ENCODE measurements around the gene SLC12A5. TPM values are rescaled to one million over a fixed set of nuclear protein-coding genes. Genes with fewer than 3 reads are reported as not detected.

Gene SLC12A5
- total RNA-seq, 2 experiments from 2014 or later, result 0.42 to 0.87 TPM

DNA sequence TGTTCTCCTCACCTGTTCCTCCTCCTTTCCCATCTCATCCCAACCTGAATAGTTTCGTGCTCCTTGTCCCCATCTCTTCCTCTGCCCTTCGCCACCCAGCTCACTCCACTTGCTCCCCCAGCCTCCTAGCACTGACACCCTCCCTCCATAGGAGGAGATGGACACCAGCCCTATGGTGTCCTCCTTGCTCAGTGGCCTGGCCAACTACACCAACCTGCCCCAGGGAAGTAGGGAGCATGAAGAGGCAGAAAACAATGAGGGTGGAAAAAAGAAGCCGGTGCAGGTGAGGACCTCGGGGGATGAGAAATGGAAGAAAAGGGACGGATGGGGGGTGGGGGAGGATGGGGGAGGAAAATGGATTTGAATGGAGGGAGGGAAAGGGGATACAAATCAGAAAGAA lies 6.2 kb downstream of the SLC12A5 start:
- H3K36me3 Mint-ChIP-seq (ENCODE audit: low read depth), result no peaks in the 10 kb centered on the region
- POLR2A ChIA-PET, result no interaction called here
- CTCF ChIA-PET, result no interaction called here
- no peaks in the 10 kb centered on the region for H3K9me3 Mint-ChIP-seq
- no peak for DNase-seq
- no peak overlapping the region for H3K27ac Mint-ChIP-seq
- no peak overlapping the region for H3K4me3 Mint-ChIP-seq
- H3K27me3 Mint-ChIP-seq, result peaks cover 36% of the 10 kb centered on the region
- no peaks in the 10 kb centered on the region for H3K4me1 Mint-ChIP-seq

- no peak for DNase-seq
- Mint-ChIP-seq H3K4me3 (no peak overlapping the region), H3K27me3 (peaks cover 34% of the 10 kb centered on the region), H3K4me1 (no peaks in the 10 kb centered on the region), H3K27ac (no peak overlapping the region), H3K9me3 (no peaks in the 10 kb centered on the region), H3K36me3 (ENCODE audit: low read depth) (no peaks in the 10 kb centered on the region)
- ChIA-PET CTCF (interaction anchor here (1.0 to 1.2 kb wide), 2 partner anchors 13 to 19 kb away, joined by 3 read pairs; no protein-coding TSS in a partner anchor), POLR2A (no interaction called here)
Observed at GRCh38 chr20:46035713-46036112, 6.7 kb downstream of the SLC12A5 start.

DNA sequence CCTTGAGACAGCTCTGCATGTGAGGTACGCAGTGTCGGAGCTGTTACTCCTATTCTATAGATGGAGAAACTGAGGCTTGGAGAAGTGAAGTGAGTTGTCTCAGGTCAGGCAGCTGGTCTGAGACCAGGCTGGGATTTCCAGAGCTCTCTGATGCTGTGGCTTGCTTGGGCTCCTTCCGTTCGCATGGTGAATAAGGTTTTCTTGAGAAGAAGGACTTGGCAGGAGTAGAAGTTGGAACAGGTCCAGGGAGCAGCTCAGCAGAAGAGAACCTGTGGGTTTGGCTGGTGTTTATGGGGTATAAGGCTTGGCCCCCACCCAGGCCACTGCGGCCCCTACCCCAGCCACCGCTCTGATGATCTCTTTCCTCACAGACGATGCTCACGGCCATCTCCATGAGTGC lies 7.4 kb downstream of the SLC12A5 start:
- DNase-seq, result no peak
- H3K9me3 Mint-ChIP-seq, result no peaks in the 10 kb centered on the region
- H3K4me1 Mint-ChIP-seq, result no peaks in the 10 kb centered on the region
- ChIA-PET POLR2A (no interaction called here), CTCF (interaction anchor here (1.0 to 1.2 kb wide), 2 partner anchors 14 to 19 kb away, joined by 3 read pairs; no protein-coding TSS in a partner anchor)
- no peak overlapping the region for H3K4me3 Mint-ChIP-seq
- no peak overlapping the region for H3K27ac Mint-ChIP-seq
- H3K27me3 Mint-ChIP-seq, result peaks cover 27% of the 10 kb centered on the region
- no peaks in the 10 kb centered on the region for H3K36me3 Mint-ChIP-seq (ENCODE audit: low read depth)

- POLR2A ChIA-PET, result no interaction called here
- no peak overlapping the region for H3K4me3 Mint-ChIP-seq
- no peaks in the 10 kb centered on the region for H3K4me1 Mint-ChIP-seq
- peaks cover 23% of the 10 kb centered on the region for H3K27me3 Mint-ChIP-seq
- H3K36me3 Mint-ChIP-seq (ENCODE audit: low read depth), result no peaks in the 10 kb centered on the region
- no peak overlapping the region for H3K27ac Mint-ChIP-seq
- DNase-seq, result no peak
- CTCF ChIA-PET, result interaction anchor here (1.0 kb wide), 1 partner anchor 20 kb away, joined by 3 read pairs; no protein-coding TSS in a partner anchor
- H3K9me3 Mint-ChIP-seq, result no peaks in the 10 kb centered on the region
Observed at GRCh38 chr20:46037036-46037435, 8.0 kb downstream of the SLC12A5 start.

- CTCF ChIA-PET, result interaction anchor here (0.6 kb wide), 1 partner anchor 1683 kb away, joined by 5 read pairs; no protein-coding TSS in a partner anchor
- Mint-ChIP-seq H3K9me3 (no peaks in the 10 kb centered on the region), H3K36me3 (ENCODE audit: low read depth) (no peaks in the 10 kb centered on the region), H3K4me1 (no peaks in the 10 kb centered on the region), H3K27me3 (peaks cover 4% of the 10 kb centered on the region), H3K4me3 (no peak overlapping the region), H3K27ac (no peak overlapping the region)
- POLR2A ChIA-PET, result no interaction called here
- peak; percentile 66 for DNase-seq
Observed at GRCh38 chr20:46040902-46041535, 12.0 kb downstream of the SLC12A5 start.

- Mint-ChIP-seq H3K9me3 (no peaks in the 10 kb centered on the region), H3K27ac (no peak overlapping the region), H3K36me3 (ENCODE audit: low read depth) (no peaks in the 10 kb centered on the region), H3K4me1 (no peaks in the 10 kb centered on the region), H3K27me3 (peaks cover 2% of the 10 kb centered on the region), H3K4me3 (no peak overlapping the region)
- CTCF ChIA-PET, result interaction anchor here (1.0 to 1.5 kb wide), 4 partner anchors 14 to 31 kb away, joined by 3 to 4 read pairs (median 3); no protein-coding TSS in a partner anchor
- POLR2A ChIA-PET, result no interaction called here
- no peak for DNase-seq
Observed at GRCh38 chr20:46043556-46043955, 14.5 kb downstream of the SLC12A5 start.

DNA sequence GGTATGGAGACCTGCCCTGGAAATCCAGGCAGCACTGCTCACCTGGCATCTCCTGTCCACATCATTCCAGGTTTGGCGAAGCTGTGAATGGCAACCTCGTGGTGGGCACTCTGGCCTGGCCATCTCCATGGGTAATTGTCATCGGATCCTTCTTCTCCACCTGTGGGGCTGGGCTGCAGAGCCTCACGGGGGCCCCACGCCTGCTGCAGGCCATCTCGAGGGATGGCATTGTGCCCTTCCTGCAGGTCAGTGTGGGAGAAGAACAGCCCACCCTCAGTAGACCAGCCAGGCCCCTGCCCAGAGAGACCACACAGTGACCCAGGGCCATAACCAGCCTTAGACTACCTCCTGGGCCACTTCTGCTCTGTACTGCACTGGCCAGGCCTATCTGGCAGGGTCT lies 15.9 kb downstream of the SLC12A5 start:
- POLR2A ChIA-PET, result no interaction called here
- Mint-ChIP-seq H3K4me3 (no peak overlapping the region), H3K9me3 (no peaks in the 10 kb centered on the region), H3K27ac (no peak overlapping the region), H3K36me3 (ENCODE audit: low read depth) (no peaks in the 10 kb centered on the region), H3K4me1 (no peaks in the 10 kb centered on the region), H3K27me3 (peaks cover 2% of the 10 kb centered on the region)
- CTCF ChIA-PET, result no interaction called here
- no peak for DNase-seq

- CTCF ChIA-PET, result no interaction called here
- POLR2A ChIA-PET, result no interaction called here
- H3K4me1 Mint-ChIP-seq, result no peaks in the 10 kb centered on the region
- H3K27ac Mint-ChIP-seq, result no peak overlapping the region
- H3K27me3 Mint-ChIP-seq, result peaks cover 2% of the 10 kb centered on the region
- H3K4me3 Mint-ChIP-seq, result no peak overlapping the region
- no peaks in the 10 kb centered on the region for H3K9me3 Mint-ChIP-seq
- H3K36me3 Mint-ChIP-seq (ENCODE audit: low read depth), result no peaks in the 10 kb centered on the region
- no peak for DNase-seq
Observed at GRCh38 chr20:46046588-46047310, 17.7 kb downstream of the SLC12A5 start.

GRCh38 chr20:46047821-46048220 lies 18.8 kb downstream of the SLC12A5 start:
- DNase-seq, result no peak
- ChIA-PET POLR2A (no interaction called here), CTCF (no interaction called here)
- no peak overlapping the region for H3K4me3 Mint-ChIP-seq
- H3K4me1 Mint-ChIP-seq, result no peaks in the 10 kb centered on the region
- no peak overlapping the region for H3K27ac Mint-ChIP-seq
- no peaks in the 10 kb centered on the region for H3K9me3 Mint-ChIP-seq
- H3K36me3 Mint-ChIP-seq (ENCODE audit: low read depth), result no peaks in the 10 kb centered on the region
- H3K27me3 Mint-ChIP-seq, result no peaks in the 10 kb centered on the region

DNA sequence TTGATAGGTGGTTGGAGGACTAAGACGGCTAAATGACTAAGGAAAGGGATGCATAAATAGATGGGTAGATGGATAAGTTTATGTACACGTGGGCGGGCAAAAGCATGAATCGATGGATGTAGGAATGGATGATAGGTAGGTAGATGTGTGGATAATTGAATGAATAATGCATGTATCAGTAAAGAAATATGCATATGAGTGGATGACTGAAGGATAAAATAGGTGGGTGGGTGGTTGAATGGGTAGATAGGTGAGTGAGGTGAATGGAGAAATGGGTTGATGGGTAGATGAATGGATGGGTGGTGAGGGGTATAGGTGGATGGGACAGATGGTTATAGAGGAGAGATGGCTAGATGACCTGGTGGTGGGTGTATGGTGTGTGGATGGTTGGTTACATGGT lies 20.2 kb downstream of the SLC12A5 start:
- CTCF ChIA-PET, result no interaction called here
- H3K27ac Mint-ChIP-seq, result no peak overlapping the region
- H3K27me3 Mint-ChIP-seq, result no peaks in the 10 kb centered on the region
- H3K4me1 Mint-ChIP-seq, result no peaks in the 10 kb centered on the region
- H3K4me3 Mint-ChIP-seq, result no peak overlapping the region
- no peaks in the 10 kb centered on the region for H3K9me3 Mint-ChIP-seq
- POLR2A ChIA-PET, result no interaction called here
- no peak for DNase-seq
- H3K36me3 Mint-ChIP-seq (ENCODE audit: low read depth), result no peaks in the 10 kb centered on the region

DNA sequence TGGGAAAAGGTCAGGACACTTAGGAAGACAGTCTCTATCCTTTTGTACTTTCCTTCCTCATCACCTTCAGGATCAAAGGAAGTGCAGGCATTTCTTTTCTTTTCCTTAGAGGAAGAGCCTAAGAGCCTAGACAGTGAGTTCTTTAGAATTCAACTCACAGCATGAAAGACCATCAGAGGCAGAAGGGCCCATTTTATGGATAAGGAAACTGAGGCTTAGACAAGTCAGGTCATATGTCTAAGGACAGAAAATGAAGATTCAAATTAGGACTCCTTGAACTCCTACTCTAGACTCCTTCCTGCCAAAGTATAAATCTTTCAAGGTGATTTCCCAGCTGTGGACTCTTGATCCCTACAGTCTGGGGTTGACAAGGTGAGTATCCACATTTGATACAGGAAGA lies 20.8 kb downstream of the SLC12A5 start:
- peaks cover 5% of the 10 kb centered on the region for H3K27me3 Mint-ChIP-seq
- no peaks in the 10 kb centered on the region for H3K4me1 Mint-ChIP-seq
- ChIA-PET POLR2A (no interaction called here), CTCF (no interaction called here)
- no peak overlapping the region for H3K27ac Mint-ChIP-seq
- no peaks in the 10 kb centered on the region for H3K9me3 Mint-ChIP-seq
- no peaks in the 10 kb centered on the region for H3K36me3 Mint-ChIP-seq (ENCODE audit: low read depth)
- no peak for DNase-seq
- no peak overlapping the region for H3K4me3 Mint-ChIP-seq

GRCh38 chr20:46050444-46050843 lies 21.4 kb downstream of the SLC12A5 start:
- Mint-ChIP-seq H3K27me3 (peaks cover 9% of the 10 kb centered on the region), H3K9me3 (no peaks in the 10 kb centered on the region), H3K27ac (no peak overlapping the region), H3K4me3 (no peak overlapping the region), H3K36me3 (ENCODE audit: low read depth) (no peaks in the 10 kb centered on the region), H3K4me1 (no peaks in the 10 kb centered on the region)
- no peak for DNase-seq
- ChIA-PET POLR2A (no interaction called here), CTCF (interaction anchor here (0.7 kb wide), 1 partner anchor 36 kb away, joined by 4 read pairs; no protein-coding TSS in a partner anchor)

- Mint-ChIP-seq H3K27me3 (peaks cover 14% of the 10 kb centered on the region), H3K36me3 (ENCODE audit: low read depth) (no peaks in the 10 kb centered on the region), H3K27ac (no peak overlapping the region), H3K9me3 (no peaks in the 10 kb centered on the region), H3K4me3 (no peak overlapping the region), H3K4me1 (no peaks in the 10 kb centered on the region)
- CTCF ChIA-PET, result interaction anchor here (0.7 kb wide), 1 partner anchor 36 kb away, joined by 4 read pairs; no protein-coding TSS in a partner anchor
- DNase-seq, result no peak
- POLR2A ChIA-PET, result no interaction called here
Observed at GRCh38 chr20:46050885-46051284, 21.9 kb downstream of the SLC12A5 start.

Measured in activated CD4-positive, alpha-beta T cell treated with anti-CD3 and anti-CD28 coated beads, Interleukin-2, amount 10 ng/mL, durations not matched to agents 7 days and 5 days (primary cell).